Upper lobe of right lung (tissue), 1 donor: ENCODE data around the gene SPDEF. TPM values are rescaled to one million over a fixed set of nuclear protein-coding genes. Genes with fewer than 3 reads are reported as not detected.

Experiments used
- ATAC-seq: fragments of 200-7000 bp; cut with Tn5 transposase; one replicate; pipeline ENCODE4 v1.9.1; 2020; ENCODE audit warnings: mild to moderate bottlenecking, moderate library complexity
- DNase-seq: peaks from one replicate; pipeline ENCODE4 v3.0.0-alpha.2; 2020
- H3K27ac ChIP-seq: fragments of 200-600 bp; one replicate; pipeline ENCODE4 v1.8.0; 2022
- H3K27me3 ChIP-seq: fragments of 200-600 bp; one replicate; pipeline ENCODE4 v1.8.0; 2022; ENCODE audit warnings: mild to moderate bottlenecking
- H3K36me3 ChIP-seq: fragments of 200-600 bp; one replicate; pipeline ENCODE4 v1.8.0; 2022
- H3K4me1 ChIP-seq: fragments of 200-600 bp; one replicate; pipeline ENCODE4 v1.8.0; 2022
- H3K4me3 ChIP-seq: fragments of 200-600 bp; one replicate; pipeline ENCODE4 v1.8.0; 2022; ENCODE audit warnings: mild to moderate bottlenecking
- H3K9me3 ChIP-seq: fragments of 200-600 bp; one replicate; pipeline ENCODE4 v1.8.0; 2022
- intact Hi-C: fragments of 100-400 bp; cut with DNase I; formaldehyde crosslinking; loops from one replicate; pipeline ENCODE4 v1.11.0; 2022
- total RNA-seq: library from RNA; stranded (reverse); fragmentation: NEBNext Ultra II Directional; extraction: Animal tissue kit (Norgen Biotek cat#: 25700); gene quantifications from one replicate; pipeline ENCODE4 v1.2.1, GENCODE V29; 2021
- TF ChIP-seq, protein P1 (sequence below): fragments of 200-600 bp; IDR thresholded peaks from one replicate; pipeline ENCODE4 v1.8.0; 2022; ENCODE audit warnings: antibody characterized with exemption
- donor health status: DM: no; HTN: yes; CAD: no; lungs with severe emphysema.

Gene SPDEF
- total RNA-seq, 1 donor from 2014 or later, result 1.3 TPM

DNA sequence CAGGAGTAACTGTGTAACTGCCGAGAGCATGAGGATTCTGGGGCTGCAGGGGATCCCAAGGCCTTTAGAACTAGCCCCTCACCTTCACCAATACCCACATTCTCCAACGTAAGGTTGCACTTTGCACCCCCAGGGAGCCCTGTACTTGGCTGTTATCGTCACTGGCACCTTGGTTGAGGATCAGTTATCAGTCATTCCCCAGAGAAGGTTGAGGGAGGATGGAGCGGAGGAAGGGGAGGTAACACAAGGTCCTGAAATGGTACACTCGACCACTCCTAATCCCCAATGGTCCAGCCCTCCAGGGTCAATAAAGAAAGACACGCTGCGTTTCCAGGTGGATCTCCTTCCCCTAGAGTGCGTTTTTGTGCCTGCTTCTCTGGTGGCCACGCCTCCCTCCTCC is 1.1 kb upstream of the SPDEF start:
- Histone ChIP-seq H3K4me1 (no peaks in the 10 kb centered on the region), H3K27me3 (no peaks in the 10 kb centered on the region), H3K9me3 (no peaks in the 10 kb centered on the region), H3K27ac (no peak overlapping the region), H3K4me3 (no peak overlapping the region), H3K36me3 (no peaks in the 10 kb centered on the region)
- no peak for ATAC-seq
- DNase-seq, result no peak
- intact Hi-C loops, result no loop called here
- TF ChIP-seq, protein P1, sequence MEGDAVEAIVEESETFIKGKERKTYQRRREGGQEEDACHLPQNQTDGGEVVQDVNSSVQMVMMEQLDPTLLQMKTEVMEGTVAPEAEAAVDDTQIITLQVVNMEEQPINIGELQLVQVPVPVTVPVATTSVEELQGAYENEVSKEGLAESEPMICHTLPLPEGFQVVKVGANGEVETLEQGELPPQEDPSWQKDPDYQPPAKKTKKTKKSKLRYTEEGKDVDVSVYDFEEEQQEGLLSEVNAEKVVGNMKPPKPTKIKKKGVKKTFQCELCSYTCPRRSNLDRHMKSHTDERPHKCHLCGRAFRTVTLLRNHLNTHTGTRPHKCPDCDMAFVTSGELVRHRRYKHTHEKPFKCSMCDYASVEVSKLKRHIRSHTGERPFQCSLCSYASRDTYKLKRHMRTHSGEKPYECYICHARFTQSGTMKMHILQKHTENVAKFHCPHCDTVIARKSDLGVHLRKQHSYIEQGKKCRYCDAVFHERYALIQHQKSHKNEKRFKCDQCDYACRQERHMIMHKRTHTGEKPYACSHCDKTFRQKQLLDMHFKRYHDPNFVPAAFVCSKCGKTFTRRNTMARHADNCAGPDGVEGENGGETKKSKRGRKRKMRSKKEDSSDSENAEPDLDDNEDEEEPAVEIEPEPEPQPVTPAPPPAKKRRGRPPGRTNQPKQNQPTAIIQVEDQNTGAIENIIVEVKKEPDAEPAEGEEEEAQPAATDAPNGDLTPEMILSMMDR, result no peak

DNA sequence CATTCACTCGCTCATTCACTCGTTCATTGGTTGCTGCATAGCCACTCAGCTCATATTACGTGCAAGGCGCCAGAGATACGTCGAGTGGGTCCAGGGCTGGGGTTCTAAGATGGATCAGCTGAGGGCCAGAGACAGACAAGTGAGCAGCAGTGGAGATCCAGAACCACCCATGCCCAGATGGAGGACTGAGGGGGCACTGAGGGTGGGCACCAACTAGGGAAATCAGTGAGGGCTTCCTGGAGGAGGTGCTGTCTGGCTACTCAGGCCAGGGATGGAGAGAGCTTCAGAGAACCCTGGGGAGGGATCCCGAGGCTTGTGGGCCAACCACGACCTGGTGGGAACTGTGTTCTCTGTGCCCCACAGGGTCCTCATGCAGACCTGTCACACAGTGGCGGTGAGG is 364 bp upstream of the SPDEF start:
- intact Hi-C loops, result no loop called here
- DNase-seq (no peak), ATAC-seq (no peak)
- H3K27ac ChIP-seq, result no peak overlapping the region
- no peaks in the 10 kb centered on the region for H3K4me1 ChIP-seq
- H3K36me3 ChIP-seq, result no peaks in the 10 kb centered on the region
- H3K4me3 ChIP-seq, result no peak overlapping the region
- no peaks in the 10 kb centered on the region for H3K9me3 ChIP-seq
- H3K27me3 ChIP-seq, result no peaks in the 10 kb centered on the region
- TF ChIP-seq, protein P1, result no peak

DNA sequence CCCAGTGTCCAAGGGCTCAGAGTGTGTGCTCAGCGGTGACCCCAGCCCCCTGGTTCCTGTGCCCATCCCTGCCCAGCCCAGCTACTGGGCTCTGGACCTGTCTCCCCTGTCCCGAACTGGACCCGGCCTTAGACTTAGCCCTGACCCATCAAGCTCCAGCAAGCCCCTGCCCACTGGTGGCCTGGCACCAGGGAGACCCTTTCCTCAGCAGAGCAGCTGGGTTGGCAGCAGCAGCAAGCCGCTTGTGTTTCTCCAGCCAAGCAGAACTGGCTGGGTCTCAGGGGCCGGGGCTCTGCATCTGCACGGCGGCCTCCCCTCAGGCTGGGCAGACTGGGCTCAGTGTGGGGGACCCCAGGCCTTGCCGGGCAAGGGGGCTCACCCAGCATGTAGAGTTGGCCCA is 801 bp downstream of the SPDEF start:
- ATAC-seq (no peak), DNase-seq (no peak)
- Histone ChIP-seq H3K4me3 (peak overlapping the region; percentile 21), H3K36me3 (no peaks in the 10 kb centered on the region), H3K9me3 (no peaks in the 10 kb centered on the region), H3K27ac (no peak overlapping the region), H3K4me1 (no peaks in the 10 kb centered on the region), H3K27me3 (no peaks in the 10 kb centered on the region)
- TF ChIP-seq, protein P1, result no peak
- intact Hi-C loops, result no loop called here

DNA sequence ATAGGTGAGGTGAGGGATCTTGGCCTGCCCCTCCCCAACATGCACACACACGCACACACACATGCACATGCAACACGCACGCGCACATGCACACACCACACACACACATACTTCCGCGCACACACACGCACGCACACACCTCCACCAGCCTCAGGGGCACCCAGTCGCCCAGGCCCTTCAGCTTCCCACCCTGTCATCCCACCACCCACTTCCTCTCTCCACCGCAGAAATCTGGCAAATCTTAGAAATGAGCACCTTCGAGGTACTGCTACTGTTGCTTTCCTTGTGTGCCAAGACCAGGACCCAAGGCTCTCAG is 1.2 kb downstream of the SPDEF start:
- DNase-seq, result no peak
- H3K27me3 ChIP-seq, result no peaks in the 10 kb centered on the region
- no peaks in the 10 kb centered on the region for H3K36me3 ChIP-seq
- no peaks in the 10 kb centered on the region for H3K4me1 ChIP-seq
- intact Hi-C loops, result no loop called here
- TF ChIP-seq, protein P1, result no peak
- no peak overlapping the region for H3K27ac ChIP-seq
- no peak overlapping the region for H3K4me3 ChIP-seq
- ATAC-seq, result no peak
- H3K9me3 ChIP-seq, result no peaks in the 10 kb centered on the region

DNA sequence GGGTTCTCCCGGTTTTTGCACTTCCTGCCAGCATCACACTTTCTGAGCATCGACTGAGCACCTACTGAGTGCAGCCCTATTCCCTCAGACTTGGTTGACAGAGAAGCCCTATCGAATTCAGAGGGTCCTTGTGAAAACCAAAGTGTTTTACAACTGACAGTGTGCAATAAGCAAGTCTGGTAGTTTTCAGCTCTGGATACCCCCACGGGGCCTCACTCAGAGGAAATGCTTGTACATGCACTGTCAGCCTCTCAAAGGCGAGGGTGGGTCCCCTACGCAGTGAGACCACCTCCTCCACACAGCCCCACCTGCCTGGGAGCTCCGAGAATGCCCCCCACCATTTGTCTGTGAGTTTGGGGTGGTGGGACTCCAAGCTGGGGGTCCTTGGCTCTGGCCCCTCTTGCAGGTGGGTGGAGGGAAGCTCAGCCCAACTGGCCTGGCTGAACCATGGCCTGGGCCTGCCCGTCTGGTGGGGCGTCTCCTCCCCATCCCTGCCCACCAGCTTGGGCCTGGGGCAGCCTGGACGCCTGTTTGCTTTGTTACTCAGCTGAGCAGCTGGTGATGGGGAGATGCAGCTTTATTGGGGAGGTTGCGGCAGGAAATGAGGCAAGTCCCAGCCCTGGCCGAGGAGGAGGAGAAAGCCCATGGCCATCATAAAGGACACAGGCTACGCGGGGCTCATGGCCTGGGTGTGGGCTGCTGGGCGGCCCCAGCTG is 1.7 kb downstream of the SPDEF start:
- no peak for DNase-seq
- Histone ChIP-seq H3K4me3 (no peak overlapping the region), H3K4me1 (no peaks in the 10 kb centered on the region), H3K27me3 (no peaks in the 10 kb centered on the region), H3K9me3 (no peaks in the 10 kb centered on the region), H3K36me3 (no peaks in the 10 kb centered on the region), H3K27ac (no peak overlapping the region)
- TF ChIP-seq, protein P1, result no peak
- no peak for ATAC-seq
- intact Hi-C loops, result no loop called here

DNA sequence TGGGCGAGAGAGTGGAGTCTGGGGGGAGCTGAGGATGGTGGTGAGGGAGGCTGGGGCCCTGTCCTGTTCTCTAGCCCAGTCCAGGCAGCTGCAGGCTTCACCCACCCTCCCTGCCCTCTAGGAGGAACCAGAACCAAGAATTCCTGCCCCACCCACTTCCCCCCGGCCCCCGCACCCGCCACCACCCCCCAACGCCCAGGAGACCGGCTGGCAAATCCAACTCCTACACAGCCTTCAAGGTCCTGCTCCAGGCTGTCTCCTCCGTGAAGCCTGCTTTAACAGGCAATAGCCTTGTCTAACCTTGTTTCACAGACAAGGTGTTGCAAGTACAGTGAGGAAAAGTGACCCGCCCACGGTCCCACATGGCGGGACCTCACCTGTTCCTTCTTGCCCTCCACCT is 2.4 kb downstream of the SPDEF start:
- intact Hi-C loops, result no loop called here

More for the DNA sequence above, 2.4 kb downstream of the SPDEF start:
- TF ChIP-seq, protein P1, result no peak
- Histone ChIP-seq H3K27ac (no peak overlapping the region), H3K9me3 (no peaks in the 10 kb centered on the region), H3K27me3 (no peaks in the 10 kb centered on the region), H3K36me3 (no peaks in the 10 kb centered on the region), H3K4me1 (no peaks in the 10 kb centered on the region), H3K4me3 (no peak overlapping the region)
- DNase-seq (no peak), ATAC-seq (peak; percentile 4)
